ENCODE measurements around the gene ME3. TPM values are rescaled to one million over a fixed set of nuclear protein-coding genes. Genes with fewer than 3 reads are reported as not detected.

The ME3 gene
- total RNA-seq, 4 donors from 2014 or later: 28.2 to 60.7 (median 46.0) TPM

DNA sequence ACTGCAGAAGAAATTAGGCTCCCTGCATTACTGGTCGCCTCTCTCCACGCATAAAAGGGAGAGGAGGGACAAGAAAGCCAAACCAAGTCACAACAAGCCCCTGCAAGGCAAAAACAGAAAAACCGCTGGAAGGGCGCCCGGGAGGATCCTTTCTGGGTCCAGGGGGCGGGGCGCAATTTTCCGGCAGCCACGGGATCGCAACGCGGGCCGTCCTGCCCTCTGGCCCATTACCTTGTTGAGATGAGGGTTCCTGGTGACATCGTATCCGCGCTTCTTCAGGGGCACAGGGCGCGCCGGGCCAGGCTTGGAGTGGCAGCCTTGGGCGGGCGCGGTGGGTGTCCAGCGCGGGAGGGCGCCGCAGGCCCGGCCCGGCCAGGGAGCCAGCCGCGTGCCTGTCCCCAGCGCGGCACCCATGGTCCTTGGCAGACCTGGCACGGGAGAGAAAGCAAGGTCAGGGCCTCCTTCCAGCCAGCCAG is 847 bp downstream of the ME3 start:
- TF ChIP-seq, protein P1, sequence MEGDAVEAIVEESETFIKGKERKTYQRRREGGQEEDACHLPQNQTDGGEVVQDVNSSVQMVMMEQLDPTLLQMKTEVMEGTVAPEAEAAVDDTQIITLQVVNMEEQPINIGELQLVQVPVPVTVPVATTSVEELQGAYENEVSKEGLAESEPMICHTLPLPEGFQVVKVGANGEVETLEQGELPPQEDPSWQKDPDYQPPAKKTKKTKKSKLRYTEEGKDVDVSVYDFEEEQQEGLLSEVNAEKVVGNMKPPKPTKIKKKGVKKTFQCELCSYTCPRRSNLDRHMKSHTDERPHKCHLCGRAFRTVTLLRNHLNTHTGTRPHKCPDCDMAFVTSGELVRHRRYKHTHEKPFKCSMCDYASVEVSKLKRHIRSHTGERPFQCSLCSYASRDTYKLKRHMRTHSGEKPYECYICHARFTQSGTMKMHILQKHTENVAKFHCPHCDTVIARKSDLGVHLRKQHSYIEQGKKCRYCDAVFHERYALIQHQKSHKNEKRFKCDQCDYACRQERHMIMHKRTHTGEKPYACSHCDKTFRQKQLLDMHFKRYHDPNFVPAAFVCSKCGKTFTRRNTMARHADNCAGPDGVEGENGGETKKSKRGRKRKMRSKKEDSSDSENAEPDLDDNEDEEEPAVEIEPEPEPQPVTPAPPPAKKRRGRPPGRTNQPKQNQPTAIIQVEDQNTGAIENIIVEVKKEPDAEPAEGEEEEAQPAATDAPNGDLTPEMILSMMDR (IDR thresholded peaks at IDR 0.05; ENCODE audit: low read depth): no peak

DNA sequence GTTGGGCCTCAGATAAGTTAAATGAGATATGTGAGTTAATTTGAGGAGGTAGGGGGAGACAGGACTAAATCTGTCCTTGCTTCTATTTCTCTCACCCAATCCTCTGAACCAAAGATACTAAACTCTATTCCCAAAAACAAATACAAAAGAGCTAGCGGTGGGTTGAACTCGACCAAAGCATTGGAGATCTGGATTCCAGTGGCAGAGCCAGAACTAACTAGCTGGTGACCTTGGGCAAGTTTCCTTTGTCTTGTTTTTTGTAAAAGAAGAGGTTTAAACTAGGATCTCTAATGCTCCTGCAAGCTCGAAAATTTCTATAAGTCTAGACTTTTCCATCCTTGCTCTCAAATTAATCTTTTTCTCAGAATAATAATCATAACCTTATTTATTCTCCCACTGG is 1.5 kb downstream of the ME3 start:
- TF ChIP-seq, protein P1 (IDR thresholded peaks at IDR 0.05; ENCODE audit: low read depth): no peak

DNA sequence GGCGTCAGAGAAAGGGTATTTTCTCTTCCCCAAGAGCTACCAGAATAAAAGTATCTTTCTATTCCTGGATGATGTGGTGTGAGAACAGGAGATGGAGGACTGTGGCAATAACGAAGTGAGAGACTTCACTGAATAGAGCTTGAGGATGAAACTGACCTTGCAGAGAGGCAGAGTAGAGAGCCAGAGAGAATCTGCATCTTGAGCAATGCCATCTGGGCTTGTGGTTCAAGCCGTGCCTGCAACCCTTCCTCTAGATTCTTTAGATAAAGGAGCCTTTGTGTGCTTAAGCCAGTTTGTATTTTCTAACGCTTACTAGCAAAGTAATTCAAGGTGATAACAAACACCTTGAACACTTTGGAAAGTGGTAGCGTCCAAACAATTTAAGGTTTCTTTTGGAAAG is 2.2 kb downstream of the ME3 start:
- TF ChIP-seq, protein P1 (IDR thresholded peaks at IDR 0.05; ENCODE audit: low read depth): no peak

DNA sequence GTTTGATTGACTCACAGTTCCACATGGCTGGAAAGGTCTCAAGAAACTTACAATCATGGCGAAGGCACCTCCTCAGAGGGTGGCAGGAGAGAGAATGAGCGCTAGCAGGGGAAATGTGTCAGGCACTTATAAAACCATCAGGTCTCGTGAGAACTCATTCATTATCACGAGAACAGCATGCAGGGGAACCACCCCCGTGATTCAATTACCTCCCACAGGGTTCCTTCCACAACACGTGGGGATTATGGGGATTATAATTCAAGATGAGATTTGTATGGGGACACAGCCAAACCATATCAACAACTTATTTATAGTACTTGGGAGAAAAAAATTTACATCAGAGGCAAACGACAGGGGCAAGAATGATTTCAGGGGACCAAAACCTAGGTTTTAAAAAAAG is 3.0 kb downstream of the ME3 start:
- TF ChIP-seq, protein P1 (IDR thresholded peaks at IDR 0.05; ENCODE audit: low read depth): no peak

DNA sequence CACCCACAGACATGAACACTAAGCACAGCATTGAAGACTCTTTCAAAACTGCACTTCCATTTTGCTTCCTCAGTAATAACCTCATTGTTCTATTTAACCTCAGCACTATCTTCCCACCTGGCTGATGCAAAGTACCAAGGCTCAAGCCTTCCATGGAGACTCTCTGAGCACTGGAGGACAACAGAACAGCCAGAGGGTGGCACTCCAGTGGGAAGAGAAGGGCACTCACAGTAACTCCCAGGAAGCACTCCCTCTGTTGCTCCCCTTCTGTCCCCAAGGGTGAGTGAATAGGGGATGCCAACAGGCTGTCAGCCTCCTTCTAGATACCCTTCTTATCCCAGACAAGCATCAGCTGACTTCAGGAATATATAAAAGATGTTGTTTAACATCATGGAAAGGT is 3.5 kb downstream of the ME3 start:
- TF ChIP-seq, protein P1 (IDR thresholded peaks at IDR 0.05; ENCODE audit: low read depth): no peak

DNA sequence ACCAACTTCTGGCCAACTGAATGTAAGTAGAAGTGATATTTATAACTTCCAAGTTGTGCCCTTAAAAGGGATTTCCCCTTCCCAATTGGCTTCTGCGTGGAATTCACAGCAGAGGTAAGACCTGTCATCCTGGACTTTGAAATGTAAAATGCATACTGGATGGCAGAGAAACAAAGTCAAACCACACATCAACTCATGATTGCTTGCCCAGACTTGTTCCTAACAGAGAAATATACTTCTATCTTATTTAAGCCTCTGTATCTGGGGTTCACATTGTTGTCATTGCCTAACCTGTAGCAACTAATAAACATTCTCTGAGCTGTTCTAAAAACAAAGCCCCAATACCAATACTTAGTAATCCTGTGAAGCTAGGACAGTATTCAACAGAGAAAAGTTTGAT is 6.2 kb downstream of the ME3 start:
- TF ChIP-seq, protein P1 (IDR thresholded peaks at IDR 0.05; ENCODE audit: low read depth): no peak

DNA sequence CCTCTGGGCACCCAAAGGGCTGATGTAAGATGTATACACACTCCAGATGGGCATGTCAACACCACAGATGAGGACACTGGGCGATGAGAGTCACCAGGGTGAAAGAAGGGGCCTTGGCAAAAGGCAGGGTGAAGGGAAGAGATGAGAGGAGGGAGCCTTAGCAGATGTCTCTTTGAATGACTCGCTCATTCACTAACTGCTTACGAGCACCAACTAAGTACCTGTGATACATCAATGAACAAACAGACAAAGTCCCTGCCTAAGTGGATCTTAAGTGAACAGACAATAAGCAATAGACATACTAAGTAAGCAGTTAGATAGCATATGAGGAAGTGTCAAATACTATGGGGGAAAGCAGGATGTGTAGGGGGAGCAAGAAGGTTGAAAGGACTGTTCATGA is 7.5 kb downstream of the ME3 start:
- TF ChIP-seq, protein P1 (IDR thresholded peaks at IDR 0.05; ENCODE audit: low read depth): no peak
